ENCODE measurements around the gene PSMF1. TPM values are rescaled to one million over a fixed set of nuclear protein-coding genes. Genes with fewer than 3 reads are reported as not detected.

Gene PSMF1
- polyA plus RNA-seq, 1 experiment, result 154 TPM

- ChIA-PET CTCF (no interaction called here), POLR2A (no interaction called here)
- H3K27me3 ChIP-seq (ENCODE audit: control insufficient read depth, insufficient read depth, low read length), result no peaks in the 10 kb centered on the region
- no peak overlapping the region for H3K4me3 ChIP-seq (ENCODE audit: low read depth, low read length)
- H3K36me3 ChIP-seq (ENCODE audit: control insufficient read depth, insufficient read depth, low read length), result peaks cover 20% of the 10 kb centered on the region
- TF ChIP-seq, protein P1, sequence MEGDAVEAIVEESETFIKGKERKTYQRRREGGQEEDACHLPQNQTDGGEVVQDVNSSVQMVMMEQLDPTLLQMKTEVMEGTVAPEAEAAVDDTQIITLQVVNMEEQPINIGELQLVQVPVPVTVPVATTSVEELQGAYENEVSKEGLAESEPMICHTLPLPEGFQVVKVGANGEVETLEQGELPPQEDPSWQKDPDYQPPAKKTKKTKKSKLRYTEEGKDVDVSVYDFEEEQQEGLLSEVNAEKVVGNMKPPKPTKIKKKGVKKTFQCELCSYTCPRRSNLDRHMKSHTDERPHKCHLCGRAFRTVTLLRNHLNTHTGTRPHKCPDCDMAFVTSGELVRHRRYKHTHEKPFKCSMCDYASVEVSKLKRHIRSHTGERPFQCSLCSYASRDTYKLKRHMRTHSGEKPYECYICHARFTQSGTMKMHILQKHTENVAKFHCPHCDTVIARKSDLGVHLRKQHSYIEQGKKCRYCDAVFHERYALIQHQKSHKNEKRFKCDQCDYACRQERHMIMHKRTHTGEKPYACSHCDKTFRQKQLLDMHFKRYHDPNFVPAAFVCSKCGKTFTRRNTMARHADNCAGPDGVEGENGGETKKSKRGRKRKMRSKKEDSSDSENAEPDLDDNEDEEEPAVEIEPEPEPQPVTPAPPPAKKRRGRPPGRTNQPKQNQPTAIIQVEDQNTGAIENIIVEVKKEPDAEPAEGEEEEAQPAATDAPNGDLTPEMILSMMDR (IDR thresholded peaks at IDR 0.05; ENCODE audit: insufficient read depth, low read depth, low read length), result no peak
- DNase-seq (ENCODE audit: low read depth), result no peak
Measured at GRCh38 chr20:1130058-1130694, 11.8 kb downstream of the PSMF1 start.

DNA sequence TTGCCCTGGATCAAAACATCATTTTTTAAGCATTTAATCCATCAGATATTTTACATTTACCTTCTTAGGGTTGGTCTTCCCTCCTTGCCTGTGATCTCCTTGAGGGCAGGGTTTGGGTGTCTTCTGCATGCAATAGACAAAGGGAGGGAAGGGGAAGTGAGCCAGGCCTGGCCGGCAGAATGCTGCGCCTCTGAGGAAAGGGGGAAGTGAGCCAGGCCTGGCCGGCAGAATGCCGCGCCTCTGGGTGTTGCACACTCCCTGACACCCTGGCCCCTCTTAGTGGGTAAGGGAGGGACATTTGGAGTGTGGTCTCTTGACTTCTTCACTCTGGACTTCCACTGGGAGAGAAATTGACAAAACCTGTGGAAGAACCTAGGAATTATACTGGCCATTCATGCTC is 12.4 kb downstream of the PSMF1 start:
- H3K36me3 ChIP-seq (ENCODE audit: control insufficient read depth, insufficient read depth, low read length), result peaks cover 24% of the 10 kb centered on the region
- H3K27me3 ChIP-seq (ENCODE audit: control insufficient read depth, insufficient read depth, low read length), result no peaks in the 10 kb centered on the region
- H3K4me3 ChIP-seq (ENCODE audit: low read depth, low read length), result no peak overlapping the region
- TF ChIP-seq, protein P1 (IDR thresholded peaks at IDR 0.05; ENCODE audit: insufficient read depth, low read depth, low read length), result no peak
- POLR2A ChIA-PET, result no interaction called here
- no peak for DNase-seq (ENCODE audit: low read depth)
- CTCF ChIA-PET, result no interaction called here

DNA sequence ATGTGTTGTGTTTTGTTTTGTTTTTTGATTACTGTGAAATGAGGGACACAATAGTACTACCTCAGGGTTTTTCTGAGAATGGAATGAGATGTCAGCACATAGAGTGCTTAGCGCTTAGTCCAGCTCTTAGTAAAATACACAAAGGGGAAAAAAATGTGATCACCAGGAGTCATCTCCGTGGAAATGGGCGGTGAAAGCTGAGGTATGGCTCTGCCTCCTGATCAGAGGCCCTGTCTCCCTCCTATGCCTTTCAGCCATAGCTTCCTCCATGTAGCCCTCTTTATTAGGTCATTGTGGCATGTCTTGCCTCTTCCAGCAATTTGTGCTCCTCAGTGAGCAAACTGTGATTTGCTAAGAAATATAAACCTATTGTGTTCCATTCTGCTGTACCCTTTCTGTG is 13.0 kb downstream of the PSMF1 start:
- no peaks in the 10 kb centered on the region for H3K27me3 ChIP-seq (ENCODE audit: control insufficient read depth, insufficient read depth, low read length)
- ChIA-PET POLR2A (no interaction called here), CTCF (interaction anchor here (0.9 kb wide), 1 partner anchor 82 kb away, joined by 4 read pairs; no protein-coding TSS in a partner anchor)
- TF ChIP-seq, protein P1 (IDR thresholded peaks at IDR 0.05; ENCODE audit: insufficient read depth, low read depth, low read length), result no peak
- DNase-seq (ENCODE audit: low read depth), result no peak
- H3K36me3 ChIP-seq (ENCODE audit: control insufficient read depth, insufficient read depth, low read length), result peaks cover 26% of the 10 kb centered on the region
- no peak overlapping the region for H3K4me3 ChIP-seq (ENCODE audit: low read depth, low read length)

DNA sequence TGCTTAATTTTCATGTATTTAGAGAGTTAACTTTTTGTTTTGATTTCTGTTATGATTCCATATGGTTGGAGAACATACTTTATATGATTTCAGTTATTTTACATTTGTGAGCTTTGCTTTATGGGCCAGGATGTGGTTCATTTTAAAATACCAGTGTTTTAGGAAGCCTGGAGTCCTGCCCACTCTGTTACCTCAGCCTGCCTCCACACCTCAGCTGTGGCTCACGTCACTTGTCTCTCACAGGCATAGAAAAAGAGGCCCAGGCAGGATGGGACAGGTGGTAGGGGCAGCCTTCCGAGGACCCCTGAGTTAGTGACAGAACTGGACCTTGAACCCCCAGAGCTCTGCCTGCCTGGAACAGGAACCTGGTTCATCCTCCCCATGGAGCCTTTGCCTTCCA is 16.0 kb downstream of the PSMF1 start:
- no peak overlapping the region for H3K4me3 ChIP-seq (ENCODE audit: low read depth, low read length)
- ChIA-PET POLR2A (no interaction called here), CTCF (interaction anchor here (0.7 to 1.2 kb wide), 2 partner anchors 14 to 26 kb away, joined by 3 to 4 read pairs; no protein-coding TSS in a partner anchor)
- DNase-seq (ENCODE audit: low read depth), result no peak
- H3K27me3 ChIP-seq (ENCODE audit: control insufficient read depth, insufficient read depth, low read length), result no peaks in the 10 kb centered on the region
- H3K36me3 ChIP-seq (ENCODE audit: control insufficient read depth, insufficient read depth, low read length), result peaks cover 18% of the 10 kb centered on the region
- TF ChIP-seq, protein P1 (IDR thresholded peaks at IDR 0.05; ENCODE audit: insufficient read depth, low read depth, low read length), result no peak

DNA sequence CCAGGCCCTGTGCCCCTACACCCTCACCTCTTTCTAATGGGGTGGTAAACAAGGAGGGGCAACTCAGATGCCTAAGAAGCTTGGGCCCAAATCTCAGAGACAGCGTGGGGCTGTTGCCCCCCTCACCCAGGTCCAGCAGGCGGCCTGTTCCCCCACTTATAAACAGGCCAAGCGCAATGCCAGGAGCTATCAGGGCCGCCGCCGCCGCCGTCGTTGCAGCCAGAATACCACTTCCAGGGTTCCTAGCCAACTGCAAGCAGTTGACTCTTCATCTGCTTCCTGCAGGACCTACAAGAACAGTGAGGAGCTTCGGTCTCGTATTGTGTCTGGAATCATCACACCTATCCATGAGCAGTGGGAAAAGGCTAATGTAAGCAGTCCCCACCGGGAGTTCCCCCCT is 16.4 kb downstream of the PSMF1 start:
- CTCF ChIA-PET, result interaction anchor here (0.7 to 1.2 kb wide), 2 partner anchors 14 to 26 kb away, joined by 3 to 4 read pairs; no protein-coding TSS in a partner anchor
- POLR2A ChIA-PET, result no interaction called here
- TF ChIP-seq, protein P1 (IDR thresholded peaks at IDR 0.05; ENCODE audit: insufficient read depth, low read depth, low read length), result no peak
- peaks cover 18% of the 10 kb centered on the region for H3K36me3 ChIP-seq (ENCODE audit: control insufficient read depth, insufficient read depth, low read length)
- H3K4me3 ChIP-seq (ENCODE audit: low read depth, low read length), result no peak overlapping the region
- no peak for DNase-seq (ENCODE audit: low read depth)
- no peaks in the 10 kb centered on the region for H3K27me3 ChIP-seq (ENCODE audit: control insufficient read depth, insufficient read depth, low read length)
